HG02884 (cell line): Measurements from ENCODE around the gene TENM3.

ENCODE experiments used
- ATAC-seq: cut with Tn5 transposase; IDR thresholded peaks from one replicate; pipeline ENCODE4 v1.9.1; 2021; ENCODE audit warnings: mild to moderate bottlenecking, moderate library complexity; ENCODE audit not compliant: unreplicated experiment

Gene TENM3

GRCh38 chr4:182827166-182827565 is 584.0 kb downstream of the TENM3 start:
- no peak for ATAC-seq

- no peak for ATAC-seq
Observed at GRCh38 chr4:182827954-182828353, 584.8 kb downstream of the TENM3 start.

- no peak for ATAC-seq
Observed at GRCh38 chr4:182828360-182829025, 585.3 kb downstream of the TENM3 start.

GRCh38 chr4:182829196-182829595 is 586.0 kb downstream of the TENM3 start:
- ATAC-seq: no peak

GRCh38 chr4:182831376-182831775 is 588.2 kb downstream of the TENM3 start:
- no peak for ATAC-seq

- no peak for ATAC-seq
Observed at GRCh38 chr4:182832352-182833120, 589.3 kb downstream of the TENM3 start.

- no peak for ATAC-seq
Observed at GRCh38 chr4:182835006-182835740, 592.0 kb downstream of the TENM3 start.

GRCh38 chr4:182837831-182838230 is 594.6 kb downstream of the TENM3 start:
- ATAC-seq: no peak

- ATAC-seq: no peak
Observed at GRCh38 chr4:182838535-182838934, 595.3 kb downstream of the TENM3 start.

GRCh38 chr4:182839256-182839655 is 596.1 kb downstream of the TENM3 start:
- no peak for ATAC-seq

GRCh38 chr4:182840108-182840507 is 596.9 kb downstream of the TENM3 start:
- no peak for ATAC-seq

GRCh38 chr4:182842104-182842600 is 599.0 kb downstream of the TENM3 start:
- ATAC-seq: no peak

- ATAC-seq: no peak
Observed at GRCh38 chr4:182842759-182843390, 599.7 kb downstream of the TENM3 start.

GRCh38 chr4:182843808-182844325 is 600.7 kb downstream of the TENM3 start:
- ATAC-seq: no peak

- no peak for ATAC-seq
Observed at GRCh38 chr4:182845618-182846017, 602.4 kb downstream of the TENM3 start.

GRCh38 chr4:182846036-182846435 is 602.8 kb downstream of the TENM3 start:
- no peak for ATAC-seq

GRCh38 chr4:182847576-182848450 is 604.6 kb downstream of the TENM3 start:
- ATAC-seq: no peak

GRCh38 chr4:182848685-182849084 is 605.5 kb downstream of the TENM3 start:
- ATAC-seq: no peak
